Measurements from ENCODE around the gene GNA14.

Gene GNA14

DNA sequence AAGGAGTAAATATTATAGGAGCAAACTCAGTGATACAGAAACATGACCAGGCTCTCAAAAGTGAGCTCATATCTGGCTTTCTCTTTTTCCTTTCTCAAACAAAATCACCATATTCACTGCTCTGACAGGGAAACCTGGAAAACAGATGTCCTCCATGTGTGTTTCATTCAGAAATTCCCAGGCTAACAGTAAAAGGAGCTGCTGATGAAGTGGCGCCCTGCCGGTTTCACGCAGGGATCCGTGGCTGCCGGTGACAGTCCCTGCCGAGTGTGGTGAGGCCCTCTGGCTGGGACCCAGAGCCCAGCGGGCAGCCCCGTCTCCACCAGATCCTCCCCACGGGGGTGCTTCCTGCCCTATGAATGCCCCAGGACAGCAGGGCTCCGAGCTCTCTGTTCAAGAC is 208.1 kb downstream of the GNA14 start:
- H3K4me1 ChIP-seq, result no peaks in the 10 kb centered on the region
- no peaks in the 10 kb centered on the region for H3K27me3 ChIP-seq (ENCODE audit: low read depth)
- no peak overlapping the region for H3K4me3 ChIP-seq
- in situ Hi-C loops (cut with MboI; ENCODE audit: low sequenced_read_pairs), result loop anchor here (25.0 kb wide), 1 partner anchor 672 kb away; no protein-coding TSS in a partner anchor
- DNase-seq (ENCODE audit: low spot score in 2 of 2), result no peak
- no peaks in the 10 kb centered on the region for H3K36me3 ChIP-seq (replicated peaks)
- H3K9me3 ChIP-seq, result no peaks in the 10 kb centered on the region

DNA sequence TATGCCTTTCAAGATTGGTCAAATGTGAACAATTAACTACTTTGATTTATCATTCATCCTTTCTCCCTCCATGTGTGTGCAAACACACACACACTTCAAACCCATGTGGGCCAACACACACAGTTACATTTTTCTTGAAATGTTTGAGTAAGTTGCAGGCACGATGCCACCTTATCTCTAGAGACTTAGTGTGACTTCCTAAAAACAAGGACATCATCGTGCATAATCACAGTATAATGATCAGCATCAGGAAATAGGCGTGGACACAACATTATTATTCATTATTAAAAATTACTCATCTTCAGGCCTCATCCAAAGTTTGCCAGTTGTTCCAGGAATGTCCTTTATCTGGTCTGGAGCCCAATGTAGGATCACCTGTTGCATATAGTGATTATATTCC is 209.5 kb downstream of the GNA14 start:
- H3K27me3 ChIP-seq (ENCODE audit: low read depth), result no peaks in the 10 kb centered on the region
- no peaks in the 10 kb centered on the region for H3K36me3 ChIP-seq (replicated peaks)
- DNase-seq (ENCODE audit: low spot score in 2 of 2), result no peak
- in situ Hi-C loops (cut with MboI; ENCODE audit: low sequenced_read_pairs), result loop anchor here (25.0 kb wide), 1 partner anchor 674 kb away; no protein-coding TSS in a partner anchor
- H3K4me3 ChIP-seq, result no peak overlapping the region
- H3K9me3 ChIP-seq, result no peaks in the 10 kb centered on the region
- no peaks in the 10 kb centered on the region for H3K4me1 ChIP-seq

DNA sequence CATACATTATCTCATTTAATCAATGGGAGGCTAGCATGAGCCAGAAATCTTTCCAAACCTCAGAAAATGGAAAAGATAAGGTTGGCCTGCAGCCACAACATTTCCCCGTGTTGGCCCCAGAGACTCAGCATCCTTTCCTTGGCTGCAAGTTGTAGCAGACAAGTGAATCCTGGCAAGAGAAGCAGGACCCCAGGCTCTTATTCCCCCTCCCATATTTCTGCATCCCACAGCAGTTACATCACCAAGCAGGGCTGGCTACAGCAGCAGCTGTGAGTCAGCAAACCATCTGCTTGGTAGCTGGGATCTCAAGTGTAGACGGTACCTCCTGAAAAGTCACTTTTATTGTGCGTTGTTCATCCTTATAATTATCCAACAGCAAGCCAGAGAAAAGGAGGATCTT is 212.4 kb downstream of the GNA14 start:
- Histone ChIP-seq H3K27me3 (ENCODE audit: low read depth) (no peaks in the 10 kb centered on the region), H3K4me1 (no peaks in the 10 kb centered on the region), H3K9me3 (no peaks in the 10 kb centered on the region), H3K36me3 (replicated peaks) (no peaks in the 10 kb centered on the region), H3K4me3 (no peak overlapping the region)
- in situ Hi-C loops (cut with MboI; ENCODE audit: low sequenced_read_pairs), result loop anchor here (25.0 kb wide), 1 partner anchor 677 kb away; no protein-coding TSS in a partner anchor
- DNase-seq (ENCODE audit: low spot score in 2 of 2), result no peak

DNA sequence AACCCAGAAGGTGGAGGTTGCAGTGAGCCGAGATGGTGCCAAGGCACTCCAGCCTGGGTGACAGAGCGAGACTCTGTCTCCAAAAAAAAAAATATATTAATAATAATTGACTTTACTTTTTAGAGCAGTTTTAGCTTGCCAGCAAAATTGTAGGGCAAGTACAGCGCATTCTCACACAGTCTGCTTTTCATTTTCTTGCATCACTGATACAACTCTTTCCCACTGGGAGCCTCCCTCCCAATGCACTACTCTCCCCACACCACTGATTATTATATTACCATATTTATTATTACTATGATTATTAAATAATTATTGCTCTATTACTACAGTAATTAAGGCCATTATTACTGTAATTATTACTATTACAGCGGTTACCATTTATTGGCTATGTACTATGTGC is 212.8 kb downstream of the GNA14 start:
- H3K27me3 ChIP-seq (ENCODE audit: low read depth), result no peaks in the 10 kb centered on the region
- in situ Hi-C loops (cut with MboI; ENCODE audit: low sequenced_read_pairs), result loop anchor here (25.0 kb wide), 1 partner anchor 677 kb away; no protein-coding TSS in a partner anchor

DNA sequence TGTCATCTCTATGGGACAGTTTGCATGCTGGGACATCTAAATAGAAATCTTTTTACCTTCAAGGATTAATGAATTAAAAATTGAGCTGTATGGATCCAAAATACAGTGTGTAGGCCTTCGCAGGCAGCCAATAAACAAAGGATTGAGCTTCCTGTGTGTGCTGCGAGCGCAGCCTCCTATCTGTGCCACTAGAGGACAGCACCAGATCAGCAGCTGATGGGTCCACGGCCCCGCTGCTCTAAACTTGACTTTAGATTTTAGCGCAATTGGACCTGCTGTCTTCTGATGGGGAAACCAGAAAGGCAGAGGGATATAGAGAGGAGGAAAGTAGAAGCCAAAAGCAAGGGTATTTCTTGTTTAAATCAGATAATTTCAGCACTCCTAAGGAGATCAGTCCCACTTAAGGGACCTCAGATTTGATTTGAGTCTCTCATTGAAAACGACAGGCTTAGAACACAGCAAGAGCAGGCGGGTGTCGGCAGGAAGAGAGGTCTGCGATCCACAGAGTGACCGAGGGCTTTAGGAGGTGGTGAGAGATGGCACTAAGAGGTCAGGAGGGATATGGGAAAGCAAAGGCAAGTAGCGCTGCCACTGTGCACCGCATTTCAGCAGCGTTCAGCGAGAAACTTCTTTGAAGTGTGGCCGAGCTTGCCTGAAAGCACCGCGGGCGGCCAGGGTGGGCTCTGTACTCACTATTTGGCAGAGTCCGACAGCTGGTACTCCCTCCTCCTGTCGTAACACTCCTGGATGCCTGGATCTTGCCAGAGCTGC is 214.3 kb downstream of the GNA14 start:
- in situ Hi-C loops (cut with MboI; ENCODE audit: low sequenced_read_pairs), result loop anchor here (25.0 kb wide), 1 partner anchor 678 kb away; no protein-coding TSS in a partner anchor
- no peaks in the 10 kb centered on the region for H3K27me3 ChIP-seq (ENCODE audit: low read depth)
- no peaks in the 10 kb centered on the region for H3K4me1 ChIP-seq
- DNase-seq (ENCODE audit: low spot score in 2 of 2), result peak; percentile 37 to 68
- no peaks in the 10 kb centered on the region for H3K9me3 ChIP-seq
- H3K36me3 ChIP-seq (replicated peaks), result no peaks in the 10 kb centered on the region
- no peak overlapping the region for H3K4me3 ChIP-seq

More for the DNA sequence above, 212.8 kb downstream of the GNA14 start:
- no peak for DNase-seq (ENCODE audit: low spot score in 2 of 2)
- H3K9me3 ChIP-seq, result no peaks in the 10 kb centered on the region
- H3K4me1 ChIP-seq, result no peaks in the 10 kb centered on the region
- H3K4me3 ChIP-seq, result no peak overlapping the region
- no peaks in the 10 kb centered on the region for H3K36me3 ChIP-seq (replicated peaks)

DNA sequence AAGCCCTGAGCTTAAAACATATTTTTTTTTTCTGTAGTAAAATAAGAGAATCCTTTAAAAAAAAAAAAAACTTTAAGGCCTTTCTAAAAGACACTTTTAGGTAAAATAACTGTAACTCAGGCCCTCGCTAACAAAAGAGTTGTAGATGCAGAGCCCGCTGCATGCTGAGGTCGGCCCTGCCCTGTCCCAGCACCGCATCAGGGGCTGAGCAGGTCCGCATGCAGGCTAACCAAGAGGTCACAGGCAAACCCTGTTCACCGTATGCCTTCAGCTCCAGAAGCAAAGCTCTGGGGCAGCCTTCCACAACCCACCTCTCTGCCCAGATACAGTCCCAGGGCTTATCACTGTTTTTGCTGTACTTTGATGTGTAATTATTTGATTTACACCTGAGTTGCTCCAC is 216.1 kb downstream of the GNA14 start:
- Histone ChIP-seq H3K36me3 (replicated peaks) (no peaks in the 10 kb centered on the region), H3K4me1 (no peaks in the 10 kb centered on the region), H3K9me3 (no peaks in the 10 kb centered on the region), H3K4me3 (no peak overlapping the region), H3K27me3 (ENCODE audit: low read depth) (no peaks in the 10 kb centered on the region)
- DNase-seq (ENCODE audit: low spot score in 2 of 2), result no peak
- in situ Hi-C loops (cut with MboI; ENCODE audit: low sequenced_read_pairs), result loop anchor here (25.0 kb wide), 1 partner anchor 680 kb away; no protein-coding TSS in a partner anchor

DNA sequence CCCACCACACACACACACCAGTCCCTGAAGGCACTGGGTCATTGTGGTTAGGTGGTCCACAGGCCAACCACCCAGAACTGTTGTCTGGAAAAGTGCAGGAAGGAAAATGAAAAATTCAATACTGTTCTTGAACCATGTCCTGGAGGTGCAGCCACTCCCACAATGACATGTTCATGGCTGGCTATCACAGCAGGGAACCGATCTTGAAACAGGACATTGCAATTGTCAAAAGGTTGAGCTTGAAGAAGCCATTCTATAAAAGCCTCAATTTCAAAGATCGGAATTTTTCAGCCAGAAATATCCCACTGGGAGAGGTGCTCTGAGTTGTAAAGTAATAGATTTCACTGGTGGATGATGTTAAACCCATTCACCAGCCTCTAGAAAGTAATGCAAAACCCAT is 218.2 kb downstream of the GNA14 start:
- no peaks in the 10 kb centered on the region; the same call in 1 of the 2 replicates for H3K4me1 ChIP-seq
- no peak overlapping the region for H3K4me3 ChIP-seq
- no peak for DNase-seq (ENCODE audit: low spot score in 2 of 2)
- H3K36me3 ChIP-seq (replicated peaks), result no peaks in the 10 kb centered on the region
- H3K9me3 ChIP-seq, result no peaks in the 10 kb centered on the region
- in situ Hi-C loops (cut with MboI; ENCODE audit: low sequenced_read_pairs), result loop anchor here (25.0 kb wide), 1 partner anchor 682 kb away; no protein-coding TSS in a partner anchor
- no peaks in the 10 kb centered on the region for H3K27me3 ChIP-seq (ENCODE audit: low read depth)

DNA sequence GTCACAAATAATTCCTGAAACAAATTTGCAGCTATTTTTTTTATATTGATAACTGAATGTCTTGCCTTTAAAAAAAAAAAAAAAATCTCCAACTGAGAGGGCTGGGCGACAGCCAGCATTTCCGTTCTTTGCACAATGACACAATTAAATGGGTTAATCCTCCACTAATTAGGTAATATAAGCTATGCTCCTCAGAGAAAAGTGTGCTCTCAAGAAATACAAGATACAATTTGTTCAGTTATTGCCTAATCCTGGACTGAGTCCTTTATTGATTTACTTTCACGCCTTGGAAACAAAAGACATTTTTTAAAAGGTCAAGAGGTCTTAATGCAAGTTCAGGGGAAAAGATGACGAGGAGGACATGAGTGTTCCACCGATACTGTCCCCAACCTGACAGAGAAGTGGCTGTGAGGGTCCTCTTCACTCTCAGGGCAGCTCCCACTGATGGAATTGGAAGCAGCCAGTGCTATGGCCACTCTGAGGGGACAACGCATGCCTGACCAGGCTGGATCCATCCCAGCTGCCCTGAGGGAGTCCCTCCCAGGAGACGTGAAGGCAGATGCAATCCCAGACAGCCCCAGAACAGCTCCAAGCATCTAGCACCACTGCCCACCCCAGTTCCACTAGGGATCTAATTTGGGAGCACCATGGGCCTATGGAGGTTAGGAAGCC is 220.7 kb downstream of the GNA14 start:
- H3K4me1 ChIP-seq, result no peaks in the 10 kb centered on the region; the same call in 1 of the 2 replicates
- no peaks in the 10 kb centered on the region for H3K36me3 ChIP-seq (replicated peaks)
- no peaks in the 10 kb centered on the region for H3K9me3 ChIP-seq
- in situ Hi-C loops (cut with MboI; ENCODE audit: low sequenced_read_pairs), result loop anchor here (25.0 kb wide), 1 partner anchor 685 kb away; no protein-coding TSS in a partner anchor
- no peak overlapping the region for H3K4me3 ChIP-seq
- DNase-seq (ENCODE audit: low spot score in 2 of 2), result no peak
- H3K27me3 ChIP-seq (ENCODE audit: low read depth), result no peaks in the 10 kb centered on the region

DNA sequence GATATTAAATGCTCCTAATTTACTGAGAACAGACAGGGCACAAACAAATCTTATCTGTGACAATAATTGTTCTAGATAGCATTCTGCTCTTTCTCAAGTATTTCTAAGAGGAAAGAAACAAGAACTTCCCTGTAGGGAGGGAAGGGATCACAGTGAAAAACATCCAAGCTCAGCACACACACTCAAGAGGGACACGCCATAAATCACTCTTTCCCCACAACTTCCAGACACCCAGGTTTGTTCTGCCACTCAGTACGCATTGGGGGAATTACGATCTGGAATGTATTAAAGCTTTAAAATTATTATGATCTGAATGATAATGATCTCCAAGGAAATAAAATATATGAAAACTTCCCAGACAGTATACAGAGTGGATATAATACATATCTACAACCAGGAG is 221.4 kb downstream of the GNA14 start:
- Histone ChIP-seq H3K4me3 (no peak overlapping the region), H3K36me3 (replicated peaks) (no peaks in the 10 kb centered on the region), H3K27me3 (ENCODE audit: low read depth) (no peaks in the 10 kb centered on the region), H3K4me1 (no peaks in the 10 kb centered on the region; the same call in 1 of the 2 replicates), H3K9me3 (no peaks in the 10 kb centered on the region)
- in situ Hi-C loops (cut with MboI; ENCODE audit: low sequenced_read_pairs), result loop anchor here (25.0 kb wide), 1 partner anchor 686 kb away; no protein-coding TSS in a partner anchor
- no peak for DNase-seq (ENCODE audit: low spot score in 2 of 2)

DNA sequence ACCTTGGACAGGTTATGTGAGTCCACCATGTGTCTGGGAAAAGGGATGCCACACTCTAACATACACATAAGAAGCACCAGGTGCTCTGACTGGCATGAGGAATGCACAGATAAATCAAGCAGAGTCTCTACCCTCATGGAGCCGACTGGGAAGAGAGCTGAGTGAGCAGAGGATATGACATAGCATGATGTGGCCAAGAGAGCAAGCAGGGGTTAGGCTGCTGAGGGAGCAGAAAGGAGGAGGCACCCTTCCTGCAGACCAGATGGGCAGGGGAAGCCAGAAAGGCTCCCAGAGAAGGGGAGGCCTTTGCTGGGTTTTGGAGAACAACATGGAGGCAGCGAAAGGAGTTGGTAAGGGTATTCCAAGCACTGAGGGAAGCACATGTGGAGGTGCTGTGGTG is 223.1 kb downstream of the GNA14 start:
- Histone ChIP-seq H3K4me1 (no peaks in the 10 kb centered on the region; the same call in 1 of the 2 replicates), H3K4me3 (no peak overlapping the region), H3K36me3 (replicated peaks) (no peaks in the 10 kb centered on the region), H3K27me3 (ENCODE audit: low read depth) (no peaks in the 10 kb centered on the region), H3K9me3 (no peaks in the 10 kb centered on the region)
- in situ Hi-C loops (cut with MboI; ENCODE audit: low sequenced_read_pairs), result loop anchor here (25.0 kb wide), 1 partner anchor 687 kb away; no protein-coding TSS in a partner anchor
- DNase-seq (ENCODE audit: low spot score in 2 of 2), result no peak

DNA sequence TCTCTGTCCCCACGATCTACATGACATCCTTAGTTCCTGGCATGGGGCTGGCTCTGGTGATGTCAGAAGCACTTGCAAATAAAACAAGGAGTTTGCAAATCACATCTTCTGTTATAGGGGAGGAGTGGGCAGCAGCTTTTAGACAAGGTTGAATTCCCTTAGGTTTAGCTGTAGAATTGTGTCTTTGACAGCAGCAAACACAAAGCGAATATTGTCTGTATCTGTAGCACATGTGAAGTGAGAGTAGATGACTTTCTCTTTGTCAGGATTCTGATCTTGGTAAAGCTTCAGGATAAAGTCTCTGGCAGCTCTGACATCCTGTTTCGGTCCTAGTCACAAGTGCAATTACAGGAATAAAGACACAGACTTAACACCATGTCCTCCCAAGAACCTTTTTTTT is 224.3 kb downstream of the GNA14 start:
- DNase-seq (ENCODE audit: low spot score in 2 of 2), result no peak
- Histone ChIP-seq H3K4me3 (no peak overlapping the region), H3K27me3 (ENCODE audit: low read depth) (no peaks in the 10 kb centered on the region), H3K4me1 (no peaks in the 10 kb centered on the region; the same call in 1 of the 2 replicates), H3K9me3 (no peaks in the 10 kb centered on the region), H3K36me3 (replicated peaks) (no peaks in the 10 kb centered on the region)
- in situ Hi-C loops (cut with MboI; ENCODE audit: low sequenced_read_pairs), result no loop called here

DNA sequence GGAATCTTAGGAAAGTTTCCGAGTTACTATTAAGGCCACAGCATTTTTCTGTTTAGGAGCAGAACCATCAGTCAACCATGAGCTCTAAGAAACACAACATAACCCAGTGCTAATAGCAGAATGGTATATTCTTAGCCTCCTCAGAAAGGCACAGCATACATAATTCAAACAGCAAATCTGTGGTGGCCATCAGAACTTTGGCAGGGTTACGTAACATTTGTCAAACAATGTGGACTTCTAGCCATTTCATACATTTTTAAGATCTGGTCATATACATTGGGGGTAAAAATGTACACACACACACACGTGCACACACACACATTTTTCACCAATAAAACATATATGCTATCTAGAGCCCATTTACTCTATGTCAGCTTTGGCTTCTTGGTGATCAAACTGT is 225.2 kb downstream of the GNA14 start:
- Histone ChIP-seq H3K36me3 (replicated peaks) (no peaks in the 10 kb centered on the region), H3K4me1 (no peaks in the 10 kb centered on the region; the same call in 1 of the 2 replicates), H3K4me3 (no peak overlapping the region), H3K9me3 (no peaks in the 10 kb centered on the region), H3K27me3 (ENCODE audit: low read depth) (no peaks in the 10 kb centered on the region)
- in situ Hi-C loops (cut with MboI; ENCODE audit: low sequenced_read_pairs), result no loop called here
- no peak for DNase-seq (ENCODE audit: low spot score in 2 of 2)

DNA sequence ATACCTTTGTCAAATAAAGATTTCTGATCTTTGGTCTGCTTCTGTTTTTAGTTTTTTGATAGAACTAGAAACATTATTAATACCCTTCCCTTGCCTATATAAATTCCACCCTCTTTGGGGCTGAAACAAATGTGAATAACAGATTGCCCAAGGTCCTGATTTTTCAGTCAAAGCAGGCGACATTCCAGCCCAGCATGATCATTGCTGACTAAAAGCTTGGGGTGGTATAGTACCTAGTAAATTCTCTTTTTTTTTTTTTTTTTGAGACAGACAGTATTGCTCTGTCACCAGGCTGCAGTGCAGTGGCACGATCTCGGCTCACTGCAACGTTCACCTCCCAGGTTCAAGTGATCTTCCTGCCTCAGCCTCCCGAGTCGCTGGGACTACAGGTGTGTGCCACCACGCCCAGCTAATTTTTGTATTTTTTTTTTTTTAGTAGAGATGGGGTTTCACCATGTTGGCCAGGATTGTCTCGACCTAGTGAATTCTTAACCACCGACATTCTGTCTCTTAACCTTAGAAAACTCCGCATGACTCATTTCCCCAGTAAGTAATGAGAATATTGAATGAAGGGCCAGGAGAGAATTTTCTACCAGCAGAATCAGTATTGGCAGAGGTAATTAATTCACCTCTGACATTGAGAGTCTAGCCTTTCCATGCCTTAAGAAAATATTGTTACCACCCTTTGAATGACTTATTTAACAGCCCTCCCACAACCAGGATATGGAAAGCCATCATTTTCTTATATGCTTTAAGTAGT is 226.4 kb downstream of the GNA14 start:
- H3K4me3 ChIP-seq, result no peak overlapping the region
- no peak for DNase-seq (ENCODE audit: low spot score in 2 of 2)
- in situ Hi-C loops (cut with MboI; ENCODE audit: low sequenced_read_pairs), result no loop called here

More for the DNA sequence above, 226.4 kb downstream of the GNA14 start:
- H3K27me3 ChIP-seq (ENCODE audit: low read depth), result no peaks in the 10 kb centered on the region
- no peaks in the 10 kb centered on the region for H3K9me3 ChIP-seq
- no peaks in the 10 kb centered on the region for H3K36me3 ChIP-seq (replicated peaks)
- H3K4me1 ChIP-seq, result no peaks in the 10 kb centered on the region
